Adipose tissue (tissue), 3 donors: ENCODE data around the gene AKT1. TPM values are rescaled to one million over a fixed set of nuclear protein-coding genes. Genes with fewer than 3 reads are reported as not detected.

ENCODE experiments used
- H3K27ac ChIP-seq: one replicate; pipeline ENCODE4 v1.5.1; 2013; ENCODE audit warnings: low read depth, low read length
- WGBS, 3 donors: extraction: QIAGEN DNeasy Blood & Tissue Kit; methylation state at CpG; one replicate each; pipeline ENCODE4 v1.1.7; 2013; 5-methylcytosine and 5-hydroxymethylcytosine counted together
- polyA plus RNA-seq, 3 donors: library from polyadenylated mRNA; stranded (reverse); fragments of 200-250 nt; gene quantifications; one replicate each; pipeline ENCODE4 v1.2.3, GENCODE V29; 2013
- donor health status: healthy with polysubstance abuse.
- donor health status: Bipolar disorder and iron deficiency.
- donor health status: healthy.

Gene AKT1
- polyA plus RNA-seq, 3 donors: 70.4 to 158 (median 126) TPM

DNA sequence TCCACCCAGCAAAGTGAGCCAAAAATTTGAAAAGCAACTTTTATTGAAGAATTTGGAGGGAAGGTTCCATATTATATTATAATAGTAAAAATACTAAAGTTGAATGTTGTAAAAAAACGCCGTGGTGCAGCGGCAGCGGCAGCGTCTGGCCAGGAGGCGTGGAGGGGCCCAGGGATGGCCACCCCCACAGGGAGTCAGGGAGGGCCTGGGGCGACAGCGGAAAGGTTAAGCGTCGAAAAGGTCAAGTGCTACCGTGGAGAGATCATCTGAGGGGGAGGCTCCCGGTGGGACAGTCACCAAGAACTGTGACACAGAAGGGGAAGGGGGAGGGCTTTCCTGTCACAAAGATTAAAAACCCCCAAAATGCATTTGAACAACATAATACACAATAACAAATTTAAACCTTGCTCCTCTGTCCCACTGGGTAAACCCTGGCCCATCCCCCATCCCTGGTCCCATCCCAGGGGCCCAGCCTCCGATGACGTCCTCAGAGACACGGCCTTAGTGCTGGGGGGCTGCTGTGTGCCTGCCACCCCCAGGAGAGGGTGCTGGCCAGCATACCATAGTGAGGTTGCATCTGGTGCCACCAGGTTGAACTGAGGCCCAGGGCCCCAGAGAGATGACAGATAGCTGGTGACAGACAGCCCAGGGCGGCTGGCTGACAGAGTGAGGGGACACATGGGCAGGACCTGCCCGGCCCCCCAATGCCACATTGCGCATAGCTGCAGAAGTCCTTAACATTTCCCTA, 26.1 kb downstream of the AKT1 start:
- no peak overlapping the region for H3K27ac ChIP-seq
- 80 to 85% (median 81%) methylated on average over 18 of the region's 18 CpGs for WGBS, 3 donors

- H3K27ac ChIP-seq: no peak overlapping the region
Observed at GRCh38 chr14:104768437-104769323, 26.9 kb downstream of the AKT1 start.

DNA sequence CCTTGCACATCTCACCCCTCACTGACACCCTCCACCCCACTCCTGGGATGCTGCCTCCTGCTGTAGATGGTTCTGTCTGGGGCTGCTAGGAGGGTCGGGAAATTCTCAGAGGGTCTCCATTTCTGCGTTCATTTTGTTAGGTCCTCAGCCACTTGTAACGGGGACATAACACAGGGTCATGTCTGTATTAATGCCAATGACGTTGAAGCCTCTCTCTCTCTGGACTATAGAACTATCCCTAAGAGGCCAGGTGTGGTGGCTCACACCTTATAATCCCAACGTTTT, 28.0 kb downstream of the AKT1 start:
- H3K27ac ChIP-seq: no peak overlapping the region
- WGBS, 3 donors: 76 to 81% (median 81%) methylated on average over 5 of the region's 5 CpGs

More at GRCh38 chr14:104768437-104769323, 26.9 kb downstream of the AKT1 start:
- WGBS, 3 donors: 12 to 15% (median 14%) methylated on average over 25 of the region's 25 CpGs

- 69 to 83% (median 76%) methylated on average over 15 of the region's 15 CpGs for WGBS, 3 donors
- H3K27ac ChIP-seq: no peak overlapping the region
Observed at GRCh38 chr14:104766863-104767633, 28.5 kb downstream of the AKT1 start.

DNA sequence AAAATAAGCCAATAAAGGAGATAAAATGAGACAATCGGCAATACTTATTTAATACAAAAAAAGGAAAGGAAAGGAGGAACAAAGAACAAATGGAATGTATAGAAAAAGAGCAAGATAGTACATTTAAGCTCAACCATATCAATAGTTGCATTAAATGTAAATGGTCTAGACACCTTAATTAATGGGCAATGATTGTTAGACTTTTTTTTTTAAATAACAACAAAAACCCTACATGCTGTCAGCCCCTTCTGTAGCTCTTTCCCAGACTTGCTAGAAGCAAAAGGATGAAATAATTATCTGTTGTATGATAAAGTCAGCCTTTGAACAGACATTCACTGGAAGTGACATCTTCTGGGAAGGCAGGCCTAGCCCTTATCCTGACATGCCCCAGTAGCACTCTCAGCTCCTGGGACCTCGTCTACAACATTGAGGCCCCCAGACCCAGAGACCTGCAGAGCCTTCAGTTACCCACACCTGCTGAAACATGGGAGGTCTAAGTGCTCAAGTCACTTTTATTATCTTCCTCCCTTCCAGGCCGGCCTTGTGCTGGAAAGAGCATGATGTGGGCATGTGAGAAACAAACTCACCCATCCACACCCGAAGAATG, 29.2 kb downstream of the AKT1 start:
- H3K27ac ChIP-seq: no peak overlapping the region
- WGBS, 3 donors: 94 to 96% (median 95%) methylated on average over 4 of the region's 4 CpGs

GRCh38 chr14:104765517-104765916, 30.0 kb downstream of the AKT1 start:
- H3K27ac ChIP-seq: no peak overlapping the region
- WGBS, 3 donors: 84 to 95% (median 92%) methylated on average over 3 of the region's 3 CpGs

DNA sequence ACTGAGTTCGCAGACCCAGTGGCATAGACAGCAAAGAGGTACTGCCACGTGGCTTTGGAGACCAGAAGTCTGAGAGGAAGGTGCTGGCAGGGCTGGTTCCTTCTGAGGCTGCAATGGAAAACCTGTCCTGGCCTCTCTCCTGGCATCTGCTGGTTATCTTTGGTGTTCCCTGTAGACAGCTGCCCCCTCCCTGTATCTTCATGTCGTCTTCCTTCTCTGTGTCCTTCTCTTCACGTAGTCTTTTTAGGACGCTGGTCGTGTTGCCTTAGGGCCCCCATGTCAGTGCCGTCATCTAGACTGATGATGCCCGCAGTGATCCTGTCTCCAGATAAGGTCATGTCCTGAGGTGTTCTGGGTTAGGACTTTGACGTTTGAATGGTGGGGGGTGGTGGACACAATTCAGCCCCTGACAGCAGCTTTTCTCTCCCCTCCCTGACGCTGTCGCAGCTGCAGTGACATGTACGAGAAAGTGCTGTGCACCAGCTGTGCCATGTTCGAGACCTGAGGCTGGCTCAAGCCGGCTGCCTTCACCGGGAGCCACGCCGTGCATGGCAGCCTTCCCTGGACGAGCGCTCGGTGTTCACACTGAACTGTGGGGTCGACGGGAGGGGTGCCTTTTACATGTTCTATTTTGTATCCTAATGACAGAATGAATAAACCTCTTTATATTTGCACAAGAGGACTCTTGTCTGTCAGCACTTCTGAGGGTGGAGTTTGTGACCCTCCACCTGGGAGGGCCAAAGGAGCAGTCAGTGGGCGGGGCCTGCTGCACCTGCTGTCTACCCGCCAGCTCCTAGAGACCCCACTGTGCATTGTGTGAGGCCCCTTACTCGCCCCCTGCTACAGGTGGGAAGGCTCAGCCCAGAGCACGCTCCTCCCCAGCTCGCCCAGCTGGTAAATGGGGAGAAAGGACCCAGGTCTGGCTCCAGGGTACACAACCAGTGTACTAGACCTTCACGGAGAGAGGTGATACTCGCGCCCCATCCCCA, 36.3 kb downstream of the AKT1 start:
- 81 to 92% (median 90%) methylated on average over 30 of the region's 30 CpGs for WGBS, 3 donors
- no peak overlapping the region for H3K27ac ChIP-seq

DNA sequence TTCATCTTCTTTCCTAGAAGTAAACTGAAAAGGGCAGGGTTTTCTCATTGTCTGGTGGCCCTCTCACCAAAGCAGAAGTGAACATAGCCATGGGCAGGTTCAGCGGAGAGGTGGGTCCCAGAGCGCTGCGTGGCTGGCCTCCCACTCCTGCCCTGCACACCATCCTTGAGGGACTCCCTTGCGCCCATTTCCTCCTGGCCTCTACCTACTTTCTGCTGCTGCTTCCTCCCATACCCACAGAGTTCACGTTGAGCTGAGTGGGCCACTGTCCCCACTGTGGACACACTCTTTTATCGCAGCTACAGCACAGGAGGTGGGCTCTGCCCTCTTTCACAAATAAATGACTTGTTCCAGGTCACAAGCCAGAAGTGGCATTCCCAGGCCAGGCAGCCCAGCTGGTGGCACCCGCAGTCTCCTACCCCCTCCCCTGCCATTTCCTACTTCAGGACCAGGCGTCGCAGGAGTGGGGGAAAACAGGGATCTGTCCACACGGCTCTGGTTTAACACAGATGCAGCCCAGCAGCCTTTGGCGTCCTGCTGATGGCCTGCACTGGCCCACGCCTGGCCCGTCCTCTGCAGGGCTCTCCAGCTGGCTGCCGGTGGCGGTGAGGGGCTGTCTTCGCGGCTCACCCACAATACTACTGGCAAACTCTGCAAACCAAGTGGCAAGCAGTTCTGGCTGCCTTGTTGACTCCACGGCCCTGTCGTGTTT, 37.7 kb downstream of the AKT1 start:
- WGBS, 3 donors: 81 to 92% (median 86%) methylated on average over 19 of the region's 19 CpGs
- H3K27ac ChIP-seq: no peak overlapping the region

DNA sequence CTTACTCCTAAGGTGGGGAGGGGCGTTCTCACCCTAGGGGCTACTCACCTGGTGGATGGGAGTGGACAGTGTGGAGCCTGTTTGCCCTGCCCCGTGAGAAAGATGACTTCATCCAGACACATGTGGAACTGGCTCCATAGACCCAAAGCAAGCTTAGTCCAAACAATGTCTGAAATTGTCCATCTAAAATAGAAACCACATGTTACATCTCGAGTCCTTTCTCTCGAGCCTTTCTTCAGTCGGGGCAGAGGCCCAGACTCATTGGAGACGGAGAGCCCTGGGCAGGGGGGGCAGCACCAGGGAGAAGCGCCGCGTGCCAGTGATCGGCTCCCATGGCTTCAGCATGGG, 38.3 kb downstream of the AKT1 start:
- H3K27ac ChIP-seq: no peak overlapping the region
- 70 to 91% (median 89%) methylated on average over 10 of the region's 10 CpGs for WGBS, 3 donors

- 72 to 87% (median 81%) methylated on average over 27 of the region's 27 CpGs for WGBS, 3 donors
- H3K27ac ChIP-seq: no peak overlapping the region
Observed at GRCh38 chr14:104756477-104757237, 38.9 kb downstream of the AKT1 start.

GRCh38 chr14:104755621-104756020, 39.9 kb downstream of the AKT1 start:
- H3K27ac ChIP-seq: no peak overlapping the region
- 38 to 86% (median 79%) methylated on average over 11 of the region's 11 CpGs for WGBS, 3 donors

GRCh38 chr14:104754213-104754851, 41.2 kb downstream of the AKT1 start:
- 30 to 64% (median 59%) methylated on average over 13 of the region's 13 CpGs for WGBS, 3 donors
- H3K27ac ChIP-seq: no peak overlapping the region

- 1% methylated on average over 29 to 30 of the region's 30 CpGs for WGBS, 3 donors
- H3K27ac ChIP-seq: no peak overlapping the region
Observed at GRCh38 chr14:104753528-104754212, 41.9 kb downstream of the AKT1 start.

DNA sequence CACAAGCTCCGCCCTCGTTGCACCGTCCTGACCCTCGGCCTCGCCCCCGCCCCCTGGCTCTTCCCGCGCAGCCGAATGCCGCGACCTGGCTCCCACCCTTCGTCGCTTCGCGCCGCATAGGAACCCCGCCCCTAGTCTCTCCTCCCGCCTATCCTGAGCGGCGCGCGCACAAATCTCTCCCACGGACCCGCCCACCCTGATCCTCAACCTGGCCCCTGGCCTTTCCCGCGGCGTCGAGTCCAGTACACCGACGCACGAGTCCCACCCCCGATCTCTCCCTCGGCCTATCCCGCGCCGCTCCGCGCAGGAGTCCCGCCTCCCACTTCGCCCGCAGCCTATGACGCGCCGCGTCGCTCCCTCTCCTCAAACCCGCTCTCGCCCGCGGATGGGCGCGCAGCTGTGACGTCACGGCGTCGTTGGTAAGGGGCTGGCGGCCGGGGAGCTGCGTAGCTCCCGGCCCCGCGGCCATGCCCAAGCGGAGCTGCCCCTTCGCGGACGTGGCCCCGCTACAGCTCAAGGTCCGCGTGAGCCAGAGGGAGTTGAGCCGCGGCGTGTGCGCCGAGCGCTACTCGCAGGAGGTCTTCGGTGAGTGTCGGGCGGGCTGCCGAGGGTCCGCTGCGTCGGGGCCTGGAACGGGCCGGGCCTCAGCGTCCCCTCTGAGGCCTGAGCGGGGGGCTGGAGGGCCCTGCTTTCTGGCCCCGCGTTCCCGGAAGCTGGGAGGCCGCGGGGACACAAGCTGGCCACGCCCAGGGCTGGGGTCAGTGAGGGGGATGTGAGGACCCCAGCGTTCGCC, 42.6 kb downstream of the AKT1 start, which contains the start of gene SIVA1:
TSS of gene SIVA1 (plus strand) at position 413 of the 793 bp plus-strand sequence. CDS start at position 468, 55 bp downstream.
- H3K27ac ChIP-seq: peak within 1 kb of the TSS; percentile 22
- WGBS, 3 donors: 0% methylated on average over 75 to 95 of the region's 95 CpGs

DNA sequence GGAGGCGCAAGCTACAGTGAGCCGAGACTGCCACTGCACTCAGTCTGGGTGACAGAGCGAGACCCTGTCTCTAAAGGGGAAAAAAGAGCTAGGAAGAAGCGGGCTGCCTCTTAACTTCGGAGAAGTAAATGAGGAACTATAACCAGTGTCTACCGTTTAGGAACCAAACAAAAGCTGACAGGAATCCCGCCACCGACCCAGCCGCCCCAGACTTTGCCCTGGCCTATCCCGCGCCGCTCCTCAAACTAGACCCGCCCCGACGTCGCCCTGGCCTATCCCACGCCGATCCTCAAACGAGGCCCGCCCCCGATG, 43.2 kb downstream of the AKT1 start:
- WGBS, 3 donors: 1 to 5% (median 2%) methylated on average over 20 to 21 of the region's 21 CpGs
- no peak overlapping the region for H3K27ac ChIP-seq
